ENCODE measurements around the gene ANGPTL8.

DNA sequence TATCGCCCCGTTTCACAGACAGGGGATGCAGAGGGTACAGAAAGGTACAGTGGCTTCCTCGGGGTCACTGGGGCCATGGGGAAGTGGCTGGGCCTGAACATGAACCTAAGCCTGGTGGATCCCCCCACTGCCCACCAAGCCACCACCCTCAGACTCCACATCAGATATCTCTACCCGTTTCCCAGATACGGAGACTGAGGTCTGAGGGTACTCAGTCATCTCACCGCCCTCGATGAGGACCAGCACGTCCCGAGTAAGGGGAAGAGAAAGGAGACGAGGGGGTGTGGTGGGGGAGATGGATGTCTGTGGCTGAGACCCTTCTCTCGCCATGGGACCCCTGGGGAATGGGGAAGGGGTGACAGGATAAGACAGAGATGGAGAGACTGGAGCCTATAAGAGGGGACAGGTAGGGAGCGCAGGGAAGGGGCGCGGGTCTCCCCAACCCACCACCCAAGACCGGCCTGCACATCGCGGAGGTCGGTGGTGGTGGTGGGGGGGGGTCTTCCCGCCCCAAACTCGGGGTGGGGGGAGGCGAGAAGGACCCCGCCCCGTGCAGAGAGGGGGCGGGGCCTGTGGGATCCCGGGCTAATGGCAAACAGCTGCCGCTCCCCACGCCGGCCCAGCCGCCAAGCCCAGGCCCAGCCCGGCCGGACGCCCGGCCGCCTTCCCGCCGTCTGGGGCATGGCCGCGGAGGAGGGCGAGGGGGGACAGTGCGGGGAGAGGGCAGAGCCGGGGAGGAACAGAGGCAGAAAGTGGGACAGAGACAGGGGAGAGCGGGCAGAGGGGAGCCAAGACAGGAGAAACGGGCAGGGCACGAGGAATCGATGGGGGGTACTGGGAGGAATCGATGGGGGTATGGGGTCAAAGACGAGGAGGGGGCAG, 42.8 kb upstream of the ANGPTL8 start:
- TF ChIP-seq, protein P1, sequence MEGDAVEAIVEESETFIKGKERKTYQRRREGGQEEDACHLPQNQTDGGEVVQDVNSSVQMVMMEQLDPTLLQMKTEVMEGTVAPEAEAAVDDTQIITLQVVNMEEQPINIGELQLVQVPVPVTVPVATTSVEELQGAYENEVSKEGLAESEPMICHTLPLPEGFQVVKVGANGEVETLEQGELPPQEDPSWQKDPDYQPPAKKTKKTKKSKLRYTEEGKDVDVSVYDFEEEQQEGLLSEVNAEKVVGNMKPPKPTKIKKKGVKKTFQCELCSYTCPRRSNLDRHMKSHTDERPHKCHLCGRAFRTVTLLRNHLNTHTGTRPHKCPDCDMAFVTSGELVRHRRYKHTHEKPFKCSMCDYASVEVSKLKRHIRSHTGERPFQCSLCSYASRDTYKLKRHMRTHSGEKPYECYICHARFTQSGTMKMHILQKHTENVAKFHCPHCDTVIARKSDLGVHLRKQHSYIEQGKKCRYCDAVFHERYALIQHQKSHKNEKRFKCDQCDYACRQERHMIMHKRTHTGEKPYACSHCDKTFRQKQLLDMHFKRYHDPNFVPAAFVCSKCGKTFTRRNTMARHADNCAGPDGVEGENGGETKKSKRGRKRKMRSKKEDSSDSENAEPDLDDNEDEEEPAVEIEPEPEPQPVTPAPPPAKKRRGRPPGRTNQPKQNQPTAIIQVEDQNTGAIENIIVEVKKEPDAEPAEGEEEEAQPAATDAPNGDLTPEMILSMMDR (IDR thresholded peaks at IDR 0.05): no peak
- no peak for TF ChIP-seq POLR2A (IDR thresholded peaks at IDR 0.05)
